Skeletal muscle tissue (tissue), 4 donors: ENCODE data around the gene GABBR2. TPM values are rescaled to one million over a fixed set of nuclear protein-coding genes. Genes with fewer than 3 reads are reported as not detected.
"Not testable (repeated sequence)": the region's sequence is repeated elsewhere in the genome, so short reads cannot be mapped to it uniquely, and the experiment has no call there.

Experiments
- H3K27ac ChIP-seq: one replicate; pipeline ENCODE4 v1.7.0; 2013; ENCODE audit warnings: mild to moderate bottlenecking, low read depth, low read length, inconsistent platforms
- H3K27me3 ChIP-seq, 3 donors: one replicate each; pipeline ENCODE4 v1.7.0; 2013; ENCODE audit warnings: low read length in 3 of 3; ENCODE audit not compliant: control insufficient read depth in 3 of 3, insufficient read depth in 3 of 3
- H3K36me3 ChIP-seq, 3 donors: one replicate each; pipeline ENCODE4 v1.7.0; 2013; ENCODE audit warnings: low read length in 3 of 3; ENCODE audit not compliant: control insufficient read depth in 3 of 3, insufficient read depth in 3 of 3
- H3K4me1 ChIP-seq, 3 donors: one replicate each; pipeline ENCODE4 v1.7.0; 2013; ENCODE audit warnings: low read length in 3 of 3, mild to moderate bottlenecking in 3 of 3; ENCODE audit not compliant: control insufficient read depth in 3 of 3, insufficient read depth in 3 of 3
- H3K4me3 ChIP-seq, 3 donors: one replicate each; pipeline ENCODE4 v1.7.0; 2013; ENCODE audit warnings: low read length in 3 of 3
- H3K9ac ChIP-seq, 3 donors: one replicate each; pipeline ENCODE4 v1.7.0; 2013; ENCODE audit warnings: low read length in 3 of 3, mild to moderate bottlenecking in 3 of 3, moderate library complexity in 2 of 3, low read depth in 1 of 3
- H3K9me3 ChIP-seq, 3 donors: one replicate each; pipeline ENCODE4 v1.7.0; 2013; ENCODE audit warnings: low read length in 3 of 3; ENCODE audit not compliant: control insufficient read depth in 3 of 3
- total RNA-seq: library from RNA; depleted of rRNA; stranded (reverse); fragments of >200 nt; gene quantifications from one replicate; pipeline ENCODE4 v1.2.3, GENCODE V29; 2014
- donor health status: Osteomylitis.

Gene GABBR2
- total RNA-seq, 1 donor from 2014 or later, result under 0.01 TPM

DNA sequence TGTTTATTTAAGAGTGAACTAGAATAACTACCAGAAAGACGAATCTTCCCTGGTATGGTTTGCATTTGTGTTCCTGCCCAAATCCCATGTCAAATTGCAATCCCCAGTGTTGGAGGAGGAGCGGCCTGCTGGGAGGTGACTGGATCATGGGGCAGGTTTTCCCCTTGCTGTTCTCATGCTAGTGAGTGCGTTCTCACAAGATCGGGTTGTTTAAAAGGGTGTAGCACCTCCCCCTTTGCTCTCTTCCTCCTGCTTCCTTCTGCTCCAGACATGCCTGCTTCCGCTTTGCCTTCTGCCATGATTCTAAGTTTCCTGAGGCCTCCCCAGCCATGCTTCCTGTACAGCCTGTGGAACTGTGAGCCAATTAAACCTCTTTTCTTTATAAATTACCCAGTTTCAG, 242.9 kb downstream of the GABBR2 start:
- Histone ChIP-seq H3K27ac (no peak overlapping the region), H3K9ac (no peak overlapping the region), H3K4me3 (no peak overlapping the region), H3K9me3 (peaks cover 0 to 9% (median 3%) of the 10 kb centered on the region in 3 donors), H3K4me1 (no peaks in the 10 kb centered on the region), H3K27me3 (no peaks in the 10 kb centered on the region), H3K36me3 (no peaks in the 10 kb centered on the region)

DNA sequence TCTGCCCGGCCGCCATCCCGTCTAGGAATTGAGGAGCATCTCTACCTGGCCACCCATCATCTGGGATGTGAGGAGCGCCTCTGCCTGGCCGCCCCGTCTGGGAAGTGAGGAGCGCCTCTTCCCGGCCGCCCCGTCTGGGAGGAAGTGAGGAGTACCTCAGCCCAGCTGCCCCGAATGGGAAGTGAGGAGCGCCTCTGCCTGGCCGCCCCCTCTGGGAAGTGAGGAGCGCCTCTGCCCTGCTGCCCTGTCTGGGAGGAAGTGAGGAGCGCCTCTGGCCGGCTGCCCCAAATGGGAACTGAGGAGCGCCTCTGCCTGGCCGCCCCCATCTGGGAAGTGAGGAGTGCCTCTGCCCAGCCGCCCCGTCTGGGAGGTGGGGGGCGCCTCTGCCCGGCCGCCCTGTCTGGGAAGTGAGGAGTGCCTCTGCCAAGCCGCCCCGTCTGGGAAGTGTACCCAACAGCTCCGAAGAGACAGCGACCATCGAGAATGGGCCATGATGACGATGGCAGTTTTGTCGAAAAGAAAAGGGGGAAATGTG, 244.5 kb downstream of the GABBR2 start:
- H3K36me3 ChIP-seq, H3K4me3 ChIP-seq, H3K9me3 ChIP-seq, H3K4me1 ChIP-seq, H3K27me3 ChIP-seq, H3K9ac ChIP-seq, H3K27ac ChIP-seq: not testable (repeated sequence)

DNA sequence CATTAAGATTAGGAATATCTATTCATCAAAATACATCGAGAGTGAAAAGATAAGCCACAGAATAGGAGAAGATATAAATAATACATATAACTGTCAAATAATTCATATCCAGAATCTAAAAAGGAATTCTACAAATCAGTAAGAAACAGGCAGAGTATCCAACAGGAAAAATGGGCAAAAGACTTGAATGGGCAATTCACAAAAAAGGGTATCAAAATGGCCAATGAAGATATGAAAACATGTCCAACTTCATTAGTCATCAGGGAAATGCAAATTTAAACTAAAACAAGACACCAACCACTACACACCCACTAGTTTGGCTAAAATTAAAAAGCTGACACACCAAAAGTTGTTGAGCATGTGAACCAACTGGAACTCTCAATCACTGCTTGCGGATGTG, 246.4 kb downstream of the GABBR2 start:
- H3K4me3 ChIP-seq, result no peak overlapping the region
- no peak overlapping the region for H3K9ac ChIP-seq
- peaks cover 0 to 8% (median 3%) of the 10 kb centered on the region in 3 donors for H3K27me3 ChIP-seq
- H3K27ac ChIP-seq, result no peak overlapping the region
- no peaks in the 10 kb centered on the region for H3K36me3 ChIP-seq
- peaks cover 0 to 9% (median 3%) of the 10 kb centered on the region in 3 donors for H3K9me3 ChIP-seq
- no peaks in the 10 kb centered on the region for H3K4me1 ChIP-seq

DNA sequence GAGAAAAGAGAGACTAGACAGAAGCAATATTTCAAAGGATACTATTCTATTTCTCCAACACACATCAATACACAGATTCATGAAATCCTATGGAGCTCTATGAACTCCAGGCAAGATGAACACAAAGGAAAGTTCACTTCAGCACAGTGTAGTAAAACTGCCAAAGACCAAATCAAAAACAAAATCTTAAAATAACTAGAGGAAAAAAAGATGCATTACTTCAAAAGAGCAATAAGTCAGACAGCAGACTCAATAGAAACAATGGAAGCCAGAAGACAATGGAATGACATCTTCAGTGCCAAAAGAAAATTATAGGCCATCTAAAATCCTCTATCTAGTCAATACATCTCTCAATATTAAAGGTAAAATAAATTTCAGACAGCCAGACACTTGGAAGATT, 248.0 kb downstream of the GABBR2 start:
- no peaks in the 10 kb centered on the region for H3K36me3 ChIP-seq
- H3K27me3 ChIP-seq, result peaks cover 4 to 8% (median 6%) of the 10 kb centered on the region in 3 donors
- H3K9me3 ChIP-seq, result peaks cover 0 to 9% (median 3%) of the 10 kb centered on the region in 3 donors
- no peak overlapping the region for H3K9ac ChIP-seq
- H3K27ac ChIP-seq, result no peak overlapping the region
- H3K4me1 ChIP-seq, result no peaks in the 10 kb centered on the region
- no peak overlapping the region for H3K4me3 ChIP-seq

DNA sequence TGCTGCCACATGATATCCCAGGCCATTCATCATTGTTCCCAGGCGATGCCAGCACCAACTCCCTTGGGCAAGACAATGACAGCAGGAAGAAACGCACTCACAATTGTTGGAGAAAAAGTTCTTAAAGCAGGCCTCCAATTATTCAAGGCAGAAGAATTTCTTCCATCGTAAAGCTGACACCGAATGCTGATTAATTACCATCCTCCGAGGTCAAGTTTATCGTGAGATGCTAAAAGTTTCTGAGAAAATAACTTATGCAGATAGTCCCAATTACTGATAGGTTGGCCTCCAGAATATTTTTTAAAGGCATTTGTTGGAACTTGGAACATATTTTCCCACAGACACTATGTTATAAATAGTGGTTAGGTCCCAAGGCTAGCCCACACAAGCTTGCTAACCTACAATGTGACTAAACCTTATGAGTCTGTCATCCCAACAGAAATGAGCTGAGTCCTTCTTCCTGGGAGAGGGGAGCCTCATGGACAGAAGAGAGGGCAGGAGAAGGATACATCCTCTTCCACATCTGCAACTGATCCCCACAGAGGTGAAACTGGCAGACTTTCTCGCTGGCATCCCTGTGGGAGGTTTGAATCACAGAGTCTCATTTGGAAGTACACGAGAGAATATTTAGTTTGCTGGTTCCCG, 250.9 kb downstream of the GABBR2 start:
- Histone ChIP-seq H3K9ac (no peak overlapping the region), H3K9me3 (peaks cover 0 to 9% (median 3%) of the 10 kb centered on the region in 3 donors), H3K4me1 (no peaks in the 10 kb centered on the region), H3K27ac (no peak overlapping the region), H3K4me3 (no peak overlapping the region), H3K27me3 (peaks cover 6 to 8% (median 7%) of the 10 kb centered on the region in 3 donors), H3K36me3 (no peaks in the 10 kb centered on the region)

DNA sequence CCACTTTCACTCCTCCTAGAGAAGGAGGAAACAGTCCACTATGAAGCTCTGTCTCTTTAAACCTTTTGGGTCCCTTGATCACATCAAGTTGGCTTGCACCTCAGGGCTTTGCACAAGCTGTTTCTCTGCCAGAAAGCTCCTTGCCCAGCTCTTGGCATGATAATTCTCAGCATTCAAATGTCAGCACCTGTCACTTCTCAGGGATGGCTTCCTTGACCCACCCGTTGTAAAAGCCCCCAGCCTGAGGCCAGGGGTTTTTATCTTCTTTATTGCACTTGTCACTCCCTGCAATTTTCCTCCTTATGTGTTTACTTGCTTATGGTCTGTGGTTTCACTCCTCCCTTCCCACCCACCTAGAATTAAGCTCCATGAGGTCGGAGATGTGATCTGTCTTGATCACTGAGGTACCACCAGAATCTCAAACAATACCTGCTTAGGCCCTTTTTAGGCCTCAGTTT, 252.6 kb downstream of the GABBR2 start:
- H3K27ac ChIP-seq, result no peak overlapping the region
- H3K27me3 ChIP-seq, result peaks cover 6 to 11% (median 7%) of the 10 kb centered on the region in 3 donors
- H3K36me3 ChIP-seq, result no peaks in the 10 kb centered on the region
- H3K9ac ChIP-seq, result no peak overlapping the region
- no peaks in the 10 kb centered on the region for H3K9me3 ChIP-seq
- no peaks in the 10 kb centered on the region for H3K4me1 ChIP-seq
- no peak overlapping the region for H3K4me3 ChIP-seq

DNA sequence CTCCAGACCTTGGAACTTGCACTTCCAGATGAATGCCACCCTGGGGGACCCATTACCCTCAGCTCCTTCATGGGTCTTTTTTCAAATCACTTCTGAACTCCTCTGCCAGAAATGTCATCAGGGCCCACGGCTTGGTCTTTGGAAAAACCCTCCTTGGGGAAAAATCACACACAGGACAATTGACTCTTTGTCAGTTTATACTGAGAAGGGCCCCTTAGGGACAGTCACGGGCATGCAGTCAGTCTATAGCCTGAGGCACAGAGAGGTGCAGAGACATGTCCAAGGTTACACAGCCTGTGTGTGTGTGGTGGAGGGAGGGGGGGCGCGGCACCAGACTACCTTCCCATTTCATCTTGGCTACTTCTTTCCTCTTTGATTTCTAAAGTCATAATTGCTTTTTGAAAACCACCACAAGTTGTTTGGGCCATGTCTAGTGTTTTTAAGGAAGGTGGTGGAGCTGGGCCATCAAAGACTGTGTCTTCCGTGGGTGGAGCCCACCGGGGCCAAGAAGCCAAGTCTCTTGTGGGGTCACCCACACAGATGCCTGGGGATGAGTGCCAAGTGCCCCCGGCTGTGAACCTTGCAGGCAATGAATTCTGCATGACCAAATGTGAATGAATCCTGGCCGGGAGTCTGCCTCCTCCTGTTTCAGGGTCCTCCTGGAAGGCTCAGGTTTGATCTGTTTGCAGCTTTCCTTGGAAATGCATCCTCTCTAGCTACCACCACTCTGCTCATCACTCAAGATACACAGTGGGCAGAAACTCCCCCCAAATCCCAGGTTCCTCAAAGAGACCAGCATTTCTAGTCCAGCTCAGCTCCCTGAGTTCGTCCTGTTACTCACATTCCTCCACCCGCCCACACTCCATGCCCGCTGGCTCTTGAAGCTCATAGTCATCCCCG, 253.2 kb downstream of the GABBR2 start:
- Histone ChIP-seq H3K4me3 (no peak overlapping the region), H3K9me3 (no peaks in the 10 kb centered on the region), H3K27ac (no peak overlapping the region), H3K4me1 (no peaks in the 10 kb centered on the region), H3K9ac (no peak overlapping the region), H3K27me3 (peaks cover 6 to 11% (median 7%) of the 10 kb centered on the region in 3 donors), H3K36me3 (no peaks in the 10 kb centered on the region)

DNA sequence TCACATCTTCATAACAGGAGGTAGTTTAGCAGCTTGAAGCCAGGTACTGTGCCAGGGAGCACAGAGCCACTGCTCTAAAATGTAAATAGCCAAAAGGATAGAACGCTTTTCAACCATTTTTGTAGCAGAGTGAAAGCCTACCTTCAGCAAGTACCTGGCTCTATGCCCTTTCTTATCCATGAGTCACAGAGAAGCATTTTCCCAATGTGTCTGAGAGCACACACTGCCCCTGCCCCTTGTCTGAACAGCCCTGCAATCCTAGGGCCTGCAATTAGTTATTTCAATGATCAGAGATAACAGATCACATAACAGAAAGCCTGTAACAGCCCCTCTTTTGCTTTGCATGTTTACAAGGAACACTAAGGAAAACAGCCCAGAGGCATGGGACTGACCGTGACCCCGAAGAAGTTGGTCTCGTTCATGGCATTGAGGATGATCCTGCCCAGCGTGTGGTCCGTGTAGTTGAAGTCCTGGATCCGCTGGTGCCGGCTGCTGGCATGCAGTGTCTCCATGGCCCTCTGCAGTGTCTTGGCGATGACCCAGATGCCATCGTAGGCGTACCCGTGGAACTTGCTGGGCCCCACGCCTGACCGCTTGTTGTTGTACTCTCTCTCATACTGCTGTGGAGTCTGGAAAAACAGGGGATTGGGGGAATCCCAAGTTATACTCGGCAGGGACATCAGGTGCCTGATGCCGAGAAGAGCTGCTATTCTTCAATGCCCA, 255.0 kb downstream of the GABBR2 start:
- no peak overlapping the region for H3K27ac ChIP-seq
- H3K4me3 ChIP-seq, result no peak overlapping the region
- H3K27me3 ChIP-seq, result peaks cover 6 to 11% (median 7%) of the 10 kb centered on the region in 3 donors
- no peaks in the 10 kb centered on the region for H3K4me1 ChIP-seq
- no peaks in the 10 kb centered on the region for H3K36me3 ChIP-seq
- H3K9ac ChIP-seq, result no peak overlapping the region
- no peaks in the 10 kb centered on the region for H3K9me3 ChIP-seq

DNA sequence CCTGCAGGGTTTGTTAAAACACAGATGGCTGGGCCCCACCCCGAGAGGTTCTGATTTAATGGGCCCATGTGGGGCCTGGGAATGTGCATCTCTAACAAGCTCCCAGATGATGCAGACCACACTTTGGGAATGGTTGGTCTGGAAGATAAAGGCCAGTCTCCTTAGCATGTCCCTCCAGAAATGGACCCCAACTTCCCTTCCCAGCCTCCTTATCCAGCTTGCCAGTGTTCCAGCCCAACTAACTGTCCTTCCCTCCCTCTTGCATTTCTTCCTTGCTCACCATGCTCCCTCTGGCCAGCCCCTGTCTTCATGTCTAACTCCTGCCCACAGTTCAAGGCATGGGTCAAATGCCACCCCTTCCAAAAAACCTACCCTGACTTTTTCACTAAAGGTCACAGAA, 257.2 kb downstream of the GABBR2 start:
- Histone ChIP-seq H3K27me3 (peaks cover 3 to 7% (median 3%) of the 10 kb centered on the region in 3 donors), H3K27ac (no peak overlapping the region), H3K9ac (no peak overlapping the region), H3K36me3 (no peaks in the 10 kb centered on the region), H3K9me3 (no peaks in the 10 kb centered on the region), H3K4me1 (no peaks in the 10 kb centered on the region), H3K4me3 (no peak overlapping the region)
